DND-41 (cell line): ENCODE data around the gene DSCAML1.

Source experiments
- ATAC-seq: fragments of 200-7000 bp; cut with Tn5 transposase; 3 replicates; pipeline ENCODE4 v1.9.1; 2021; ENCODE audit warnings: low read depth; ENCODE audit not compliant: insufficient read depth
- DNase-seq: peaks from one replicate; pipeline ENCODE4 v3.0.0-alpha.2; 2020
- H2AFZ ChIP-seq: 2 replicates; pipeline ENCODE4 v1.6.0; 2012; ENCODE audit warnings: low read depth, low read length
- H3K27ac ChIP-seq: 2 replicates; pipeline ENCODE4 v1.5.1; 2012; ENCODE audit warnings: low read length, inconsistent platforms
- H3K27me3 ChIP-seq: fragments of 200-600 bp; sonication (generic); 2 replicates; pipeline ENCODE4 v1.6.0; 2012; ENCODE audit warnings: low read length, mild to moderate bottlenecking, inconsistent platforms; ENCODE audit not compliant: insufficient read depth, poor library complexity
- H3K36me3 ChIP-seq: 2 replicates; pipeline ENCODE4 v1.5.1; 2012; ENCODE audit warnings: low read length, inconsistent platforms; ENCODE audit not compliant: insufficient read depth
- H3K4me1 ChIP-seq: 2 replicates; pipeline ENCODE4 v1.5.1; 2012; ENCODE audit warnings: mild to moderate bottlenecking, low read length; ENCODE audit not compliant: insufficient read depth
- H3K4me2 ChIP-seq: 2 replicates; pipeline ENCODE4 v1.6.0; 2012; ENCODE audit warnings: mild to moderate bottlenecking, moderate library complexity, low read length, inconsistent platforms; ENCODE audit not compliant: insufficient read depth
- H3K4me3 ChIP-seq, 2 experiments: fragments of 200-600 bp in 1 of 2; shearing (Covaris generic) in 1 of 2; 2 replicates each; pipeline ENCODE4 v1.5.1; 2012 to 2016; ENCODE audit warnings: inconsistent platforms in 2 of 2, low read length in 2 of 2, mild to moderate bottlenecking in 2 of 2, low read depth in 1 of 2, moderate library complexity in 1 of 2
- H3K79me2 ChIP-seq: 2 replicates; pipeline ENCODE4 v1.6.0; 2012; ENCODE audit warnings: low read length, inconsistent platforms; ENCODE audit not compliant: insufficient read depth
- H3K9ac ChIP-seq: 2 replicates; pipeline ENCODE4 v1.6.0; 2012; ENCODE audit warnings: low read depth, mild to moderate bottlenecking, inconsistent platforms, low read length, moderate library complexity
- H3K9me3 ChIP-seq: 2 replicates; pipeline ENCODE4 v1.5.1; 2012; ENCODE audit warnings: low read length, moderate library complexity, mild to moderate bottlenecking, inconsistent platforms; ENCODE audit not compliant: insufficient read depth, severe bottlenecking
- H4K20me1 ChIP-seq: 2 replicates; pipeline ENCODE4 v1.6.0; 2012; ENCODE audit warnings: low read length; ENCODE audit not compliant: insufficient read depth
- EZH2 ChIP-seq: IDR thresholded peaks from 3 replicates; pipeline ENCODE4 v1.6.1; 2012; ENCODE audit warnings: borderline replicate concordance, low read depth, mild to moderate bottlenecking, moderate library complexity, low read length, inconsistent platforms; ENCODE audit not compliant: severe bottlenecking
- TF ChIP-seq, protein P1 (sequence below): IDR thresholded peaks from 2 replicates; pipeline ENCODE4 v1.5.1; 2012; ENCODE audit warnings: borderline replicate concordance, low read length, moderate library complexity, mild to moderate bottlenecking; ENCODE audit not compliant: poor library complexity, severe bottlenecking; ENCODE audit errors: extremely low read depth

DSCAML1 gene

DNA sequence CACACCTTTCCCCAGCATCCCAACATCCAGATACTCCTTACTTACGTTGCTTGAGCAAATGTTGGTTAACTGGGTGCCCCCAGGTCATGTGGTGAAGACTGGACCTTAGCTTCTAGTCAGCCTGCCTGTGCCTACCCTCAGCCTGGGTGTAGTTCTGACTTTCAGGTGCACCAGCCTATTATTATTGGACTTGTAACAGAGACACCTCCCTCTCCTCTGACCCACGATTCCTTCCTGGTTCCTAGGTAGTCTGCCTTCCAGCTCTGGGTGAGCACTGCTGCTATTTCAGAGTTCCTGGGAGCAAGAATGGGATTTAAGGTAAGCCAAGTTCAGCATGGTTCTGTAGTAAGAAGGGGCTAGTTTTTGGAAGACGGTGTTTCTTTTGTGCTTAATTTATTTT, 138.2 kb downstream of the DSCAML1 start:
- Histone ChIP-seq H3K9ac (no peak overlapping the region), H4K20me1 (peaks cover 13% of the 10 kb centered on the region), H3K27me3 (no peaks in the 10 kb centered on the region), H3K36me3 (no peaks in the 10 kb centered on the region), H3K4me3 (no peak overlapping the region), H3K4me2 (no peak overlapping the region), H3K27ac (no peak overlapping the region), H3K4me1 (no peaks in the 10 kb centered on the region), H3K9me3 (no peaks in the 10 kb centered on the region), H3K79me2 (no peaks in the 10 kb centered on the region), H2AFZ (no peak overlapping the region)
- ATAC-seq (no peak), DNase-seq (no peak)
- no peak for TF ChIP-seq EZH2
- TF ChIP-seq, protein P1, sequence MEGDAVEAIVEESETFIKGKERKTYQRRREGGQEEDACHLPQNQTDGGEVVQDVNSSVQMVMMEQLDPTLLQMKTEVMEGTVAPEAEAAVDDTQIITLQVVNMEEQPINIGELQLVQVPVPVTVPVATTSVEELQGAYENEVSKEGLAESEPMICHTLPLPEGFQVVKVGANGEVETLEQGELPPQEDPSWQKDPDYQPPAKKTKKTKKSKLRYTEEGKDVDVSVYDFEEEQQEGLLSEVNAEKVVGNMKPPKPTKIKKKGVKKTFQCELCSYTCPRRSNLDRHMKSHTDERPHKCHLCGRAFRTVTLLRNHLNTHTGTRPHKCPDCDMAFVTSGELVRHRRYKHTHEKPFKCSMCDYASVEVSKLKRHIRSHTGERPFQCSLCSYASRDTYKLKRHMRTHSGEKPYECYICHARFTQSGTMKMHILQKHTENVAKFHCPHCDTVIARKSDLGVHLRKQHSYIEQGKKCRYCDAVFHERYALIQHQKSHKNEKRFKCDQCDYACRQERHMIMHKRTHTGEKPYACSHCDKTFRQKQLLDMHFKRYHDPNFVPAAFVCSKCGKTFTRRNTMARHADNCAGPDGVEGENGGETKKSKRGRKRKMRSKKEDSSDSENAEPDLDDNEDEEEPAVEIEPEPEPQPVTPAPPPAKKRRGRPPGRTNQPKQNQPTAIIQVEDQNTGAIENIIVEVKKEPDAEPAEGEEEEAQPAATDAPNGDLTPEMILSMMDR: no peak

- no peak for ATAC-seq
- H2AFZ ChIP-seq: no peak overlapping the region
Observed at GRCh38 chr11:117657794-117658193, 139.2 kb downstream of the DSCAML1 start.

DNA sequence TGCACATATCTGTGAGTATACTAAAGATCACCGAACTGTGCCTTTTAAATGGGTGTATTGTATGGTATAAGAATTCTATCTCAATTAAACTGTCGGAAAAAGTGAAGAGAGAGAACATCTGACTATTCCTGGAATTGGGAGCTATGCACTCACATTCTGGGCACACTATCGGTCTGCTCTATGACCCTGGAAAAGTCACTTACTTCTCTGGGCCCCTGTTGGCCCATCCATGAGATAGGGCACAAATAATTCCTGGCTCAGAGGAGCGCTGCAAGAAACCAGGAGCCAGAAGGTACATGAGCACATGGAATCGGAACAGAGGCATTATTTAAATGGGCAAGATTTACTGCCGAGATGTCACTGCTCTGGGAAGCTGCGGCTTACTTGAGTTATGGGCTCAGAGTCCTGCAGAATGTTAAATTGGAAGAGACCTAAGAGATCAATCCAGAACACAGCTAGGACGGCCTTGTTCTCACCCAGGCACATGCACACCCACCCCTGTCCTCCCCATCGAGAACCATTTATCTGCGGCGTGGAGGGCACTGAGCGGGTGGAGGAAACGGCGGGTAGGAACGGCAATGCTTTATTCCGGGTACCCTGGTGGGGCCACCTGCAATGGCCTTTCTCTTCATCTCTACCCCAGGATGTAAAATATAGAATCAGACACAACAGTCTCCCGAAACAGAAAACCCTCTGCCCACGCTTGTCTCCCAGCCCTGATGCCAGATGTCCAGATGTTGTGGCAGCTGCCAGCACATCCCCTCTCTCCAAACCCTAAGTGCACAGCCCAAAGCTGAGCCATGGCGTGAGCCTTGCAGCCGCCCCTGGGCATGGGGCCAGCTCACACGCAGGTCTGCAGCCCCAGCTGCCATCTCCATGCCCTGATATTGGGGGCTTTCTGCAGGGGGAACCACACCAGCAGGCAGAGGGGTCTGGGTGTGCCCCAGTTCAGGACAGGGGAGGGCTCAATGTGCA, 142.4 kb downstream of the DSCAML1 start:
- Histone ChIP-seq H4K20me1 (peaks cover 15% of the 10 kb centered on the region; the same call in 1 of the 2 replicates), H3K27ac (no peak overlapping the region), H3K4me1 (no peaks in the 10 kb centered on the region), H3K4me3 (no peak overlapping the region), H2AFZ (no peak overlapping the region), H3K27me3 (no peaks in the 10 kb centered on the region), H3K9ac (no peak overlapping the region), H3K4me2 (no peak overlapping the region), H3K79me2 (no peaks in the 10 kb centered on the region), H3K9me3 (no peaks in the 10 kb centered on the region), H3K36me3 (no peaks in the 10 kb centered on the region)
- TF ChIP-seq, protein P1: no peak
- TF ChIP-seq EZH2: no peak
- DNase-seq (no peak), ATAC-seq (no peak)

More at GRCh38 chr11:117657794-117658193, 139.2 kb downstream of the DSCAML1 start:
- H3K36me3 ChIP-seq: no peaks in the 10 kb centered on the region
- no peak for DNase-seq
- TF ChIP-seq, protein P1: no peak
- TF ChIP-seq EZH2: no peak
- H3K27ac ChIP-seq: no peak overlapping the region
- no peak overlapping the region for H3K4me2 ChIP-seq
- no peaks in the 10 kb centered on the region for H3K4me1 ChIP-seq
- peaks cover 5% of the 10 kb centered on the region; the same call in 1 of the 2 replicates for H4K20me1 ChIP-seq
- no peaks in the 10 kb centered on the region for H3K9me3 ChIP-seq
- H3K27me3 ChIP-seq: no peaks in the 10 kb centered on the region
- no peak overlapping the region for H3K9ac ChIP-seq
- H3K4me3 ChIP-seq: no peak overlapping the region
- H3K79me2 ChIP-seq: no peaks in the 10 kb centered on the region
